Measurements from ENCODE around the gene HS6ST1. TPM values are rescaled to one million over a fixed set of nuclear protein-coding genes. Genes with fewer than 3 reads are reported as not detected.

HS6ST1 gene
- total and polyA plus RNA-seq, 2 donors (not counting 3 experiments of a cell fraction or from before 2014, with no cell fraction given) = 12.8 to 19.4 TPM

DNA sequence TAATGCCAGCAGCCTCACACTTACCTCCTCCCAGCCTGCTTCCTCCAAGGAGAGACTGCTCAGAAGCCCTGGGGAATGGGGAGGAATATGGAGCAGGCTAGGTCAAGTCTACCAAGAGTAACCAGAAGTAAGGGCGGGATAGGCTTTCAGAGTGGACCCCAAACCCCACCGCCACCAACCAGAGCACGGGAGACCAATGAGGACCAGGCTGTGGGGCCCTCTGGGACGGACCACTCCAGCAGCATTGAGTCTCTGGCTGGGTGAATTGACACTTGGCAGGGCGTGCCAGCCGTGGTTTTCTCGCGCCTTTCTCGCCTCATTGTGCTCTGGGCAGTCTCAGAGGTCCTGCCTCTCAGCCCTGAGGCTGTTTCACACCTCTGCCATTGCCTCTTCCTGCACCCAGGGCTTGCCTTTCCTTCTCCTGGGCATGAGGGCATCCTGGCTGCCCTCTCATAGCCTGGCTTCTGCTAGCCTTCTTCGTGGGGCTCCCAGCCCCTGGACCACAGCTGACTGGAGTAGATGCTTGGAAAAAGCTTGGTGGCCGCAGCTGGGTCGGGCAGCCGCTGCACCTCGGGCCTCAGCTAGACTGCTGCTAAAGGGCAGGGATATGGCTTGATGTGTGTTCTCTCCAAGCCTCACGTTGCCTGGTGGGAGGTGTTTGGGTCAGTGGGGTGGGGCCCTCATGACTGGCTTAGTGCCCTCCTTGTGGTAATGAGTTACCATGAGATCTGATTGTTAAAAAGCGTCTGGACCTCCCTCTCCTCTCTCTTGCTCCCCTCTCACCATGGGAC, 40.5 kb upstream of the HS6ST1 start:
- Histone ChIP-seq H3K79me2 (ENCODE audit: control insufficient read depth, insufficient read depth, low read length) (no peaks in the 10 kb centered on the region), H3K4me2 (ENCODE audit: insufficient read depth, low read length) (no peak overlapping the region), H3K4me1 (ENCODE audit: control insufficient read depth, extremely low read depth, insufficient read depth, low read length) (peaks cover 6% of the 10 kb centered on the region), H3K27ac (ENCODE audit: insufficient read depth, low read depth, low read length) (no peak overlapping the region), H3K4me3 (replicated peaks in 1 of 3; ENCODE audit: insufficient read depth in 1 of 3, low read depth in 1 of 3, low read length in 3 of 3) (no peak overlapping the region), H4K20me1 (replicated peaks; ENCODE audit: control insufficient read depth, extremely low read depth, insufficient read depth, low read length) (no peaks in the 10 kb centered on the region), H3K9me1 (replicated peaks; ENCODE audit: control insufficient read depth, extremely low read depth, insufficient read depth, low read length) (no peaks in the 10 kb centered on the region), H2AFZ (ENCODE audit: low read depth, low read length) (no peak overlapping the region), H3K9ac (replicated peaks; ENCODE audit: extremely low read depth, insufficient read depth, low read length) (no peak overlapping the region), H3K9me3 (replicated peaks; ENCODE audit: control insufficient read depth, insufficient read depth, low read length) (no peaks in the 10 kb centered on the region), H3K36me3 (ENCODE audit: control insufficient read depth in 2 of 2, extremely low read depth in 1 of 2, insufficient read depth in 2 of 2, low read length in 2 of 2) (no peaks in the 10 kb centered on the region), H3K27me3 (ENCODE audit: control insufficient read depth in 2 of 2, insufficient read depth in 2 of 2, low read length in 2 of 2) (no peaks in the 10 kb centered on the region)
- ChIA-PET POLR2A (no interaction called here), CTCF (no interaction called here)
- FAIRE-seq = no peak
- no TSS peak for BruUV-seq (replicated peaks)
- dilution Hi-C loops (cut with MboI; ENCODE audit: extremely low pct_ligation_motif_present, low sequenced_read_pairs) (no loop called here), intact Hi-C loops (cut with micrococcal nuclease) (no loop called here)
- no peak for DNase-seq (ENCODE audit: low read depth, low spot score)
- TF ChIP-seq MAX (IDR thresholded peaks at IDR 0.05; ENCODE audit: insufficient read depth, insufficient read length) (no peak), POLR2AphosphoS5 (IDR thresholded peaks at IDR 0.05; ENCODE audit: insufficient read depth, low read depth, low read length) (no peak), MYC (IDR thresholded peaks at IDR 0.05; ENCODE audit: low read depth, low read length) (no peak), POLR2A (IDR thresholded peaks at IDR 0.05; ENCODE audit: low read depth, low read length) (no peak), EZH2 (IDR thresholded peaks at IDR 0.05; ENCODE audit: borderline replicate concordance, low read depth, low read length, severe bottlenecking) (no peak), FOS (IDR thresholded peaks at IDR 0.05; ENCODE audit: borderline replicate concordance, insufficient read depth, low read length) (no peak)
